Natural killer cell (primary cell): ENCODE results near the gene SELENOF. TPM values are rescaled to one million over a fixed set of nuclear protein-coding genes. Genes with fewer than 3 reads are reported as not detected.

Source experiments
- ATAC-seq, 3 donors: fragments of 150-1000 bp in 2 of 3; fragments of 200-7000 bp in 1 of 3; cut with Tn5 transposase; 1 replicate in 1 of 3; 2 replicates in 2 of 3; pipeline ENCODE4 v1.10.0; 2021; ENCODE audit warnings: mild to moderate bottlenecking in 2 of 3, moderate library complexity in 2 of 3
- DNase-seq, 2 donors: peaks; one replicate each; pipeline versions ENCODE4 v3.0.0 to v3.0.0-alpha.2; 2013 to 2021; ENCODE audit warnings: mixed read lengths in 1 of 2
- H3K27ac ChIP-seq: one replicate; pipeline ENCODE4 v1.5.1; 2013; ENCODE audit warnings: mild to moderate bottlenecking, low read length
- H3K27me3 ChIP-seq: one replicate; pipeline ENCODE4 v1.6.1; 2013; ENCODE audit warnings: low read length; ENCODE audit not compliant: control insufficient read depth, insufficient read depth
- H3K36me3 ChIP-seq: one replicate; pipeline ENCODE4 v1.6.1; 2013; ENCODE audit warnings: low read length; ENCODE audit not compliant: control insufficient read depth, insufficient read depth
- H3K4me1 ChIP-seq: one replicate; pipeline ENCODE4 v1.6.1; 2013; ENCODE audit warnings: low read length; ENCODE audit not compliant: control insufficient read depth, insufficient read depth
- H3K4me3 ChIP-seq: one replicate; pipeline ENCODE4 v1.5.1; 2013; ENCODE audit warnings: low read length
- H3K9me3 ChIP-seq: one replicate; pipeline ENCODE4 v1.6.1; 2013; ENCODE audit warnings: low read length; ENCODE audit not compliant: control insufficient read depth, insufficient read depth
- H3K27ac Mint-ChIP-seq, 2 donors: one replicate each; pipeline ENCODE4 v1.8.0; 2022; ENCODE audit warnings: mild to moderate bottlenecking in 2 of 2, mixed read lengths in 2 of 2, moderate library complexity in 1 of 2
- H3K27me3 Mint-ChIP-seq, 2 donors: one replicate each; pipeline ENCODE4 v1.8.0; 2022; ENCODE audit warnings: low read depth in 2 of 2, mixed read lengths in 2 of 2
- H3K36me3 Mint-ChIP-seq: one replicate; pipeline ENCODE4 v1.8.0; 2022; ENCODE audit warnings: mixed read lengths
- H3K4me1 Mint-ChIP-seq, 2 donors: one replicate each; pipeline ENCODE4 v1.8.0; 2022; ENCODE audit warnings: mixed read lengths in 2 of 2
- H3K4me3 Mint-ChIP-seq: one replicate; pipeline ENCODE4 v1.8.0; 2022; ENCODE audit warnings: mild to moderate bottlenecking, moderate library complexity, mixed read lengths
- H3K9me3 Mint-ChIP-seq, 2 donors: one replicate each; pipeline ENCODE4 v1.8.0; 2022; ENCODE audit warnings: mixed read lengths in 2 of 2
- WGBS: methylation state at CpG from one replicate; pipeline ENCODE4 v1.1.7; 2013; ENCODE audit warnings: missing lambda C conversion rate; ENCODE audit not compliant: insufficient coverage; 5-methylcytosine and 5-hydroxymethylcytosine counted together
- intact Hi-C: fragments of 100-400 bp; cut with micrococcal nuclease; formaldehyde crosslinking; loops from one replicate; pipeline ENCODE4 v1.14.2; 2022
- total RNA-seq, 4 donors: library from RNA; stranded (reverse); fragments of 120-200 nt in 1 of 4; gene quantifications; one replicate each; pipeline versions ENCODE4 v1.2.3 to v1.2.4, GENCODE V29; 2013 to 2022
- TF ChIP-seq, protein P1 (sequence below): fragments of 200-600 bp; IDR thresholded peaks from one replicate; pipeline ENCODE4 v1.8.0; 2022; ENCODE audit warnings: antibody characterized with exemption

The SELENOF gene
- total RNA-seq, 3 donors from 2014 or later (not counting 1 experiment from before 2014, with no cell fraction given) = 124 to 163 (median 137) TPM

DNA sequence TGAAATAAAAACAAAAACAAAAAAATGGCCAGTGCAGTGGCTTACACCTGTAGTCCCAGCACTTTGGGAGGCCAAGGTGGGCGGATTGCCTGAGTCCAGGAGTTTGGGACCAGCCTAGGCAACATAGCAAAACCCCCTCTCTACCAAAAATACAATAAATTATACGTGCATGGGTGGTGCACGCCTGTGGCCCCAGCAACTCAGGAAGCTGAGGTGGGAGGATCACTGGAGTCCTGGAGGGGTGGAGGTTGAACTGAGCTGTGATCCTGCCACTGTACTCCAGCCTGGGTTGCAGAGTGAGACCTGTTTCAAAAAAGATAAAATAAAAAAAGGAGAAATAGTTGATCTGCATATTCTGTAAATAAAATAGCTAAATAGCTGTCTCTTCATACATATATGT lies 41.8 kb upstream of the SELENOF start:
- Histone ChIP-seq H3K4me3 (no peak overlapping the region), H3K27me3 (no peaks in the 10 kb centered on the region), H3K36me3 (no peaks in the 10 kb centered on the region), H3K27ac (no peak overlapping the region), H3K9me3 (no peaks in the 10 kb centered on the region), H3K4me1 (no peaks in the 10 kb centered on the region)
- intact Hi-C loops = no loop called here
- Mint-ChIP-seq H3K27ac (no peak overlapping the region), H3K36me3 (no peaks in the 10 kb centered on the region), H3K27me3 (no peaks in the 10 kb centered on the region), H3K4me3 (no peak overlapping the region), H3K9me3 (no peaks in the 10 kb centered on the region), H3K4me1 (peaks cover 5 to 10% of the 10 kb centered on the region in 2 donors)
- TF ChIP-seq, protein P1, sequence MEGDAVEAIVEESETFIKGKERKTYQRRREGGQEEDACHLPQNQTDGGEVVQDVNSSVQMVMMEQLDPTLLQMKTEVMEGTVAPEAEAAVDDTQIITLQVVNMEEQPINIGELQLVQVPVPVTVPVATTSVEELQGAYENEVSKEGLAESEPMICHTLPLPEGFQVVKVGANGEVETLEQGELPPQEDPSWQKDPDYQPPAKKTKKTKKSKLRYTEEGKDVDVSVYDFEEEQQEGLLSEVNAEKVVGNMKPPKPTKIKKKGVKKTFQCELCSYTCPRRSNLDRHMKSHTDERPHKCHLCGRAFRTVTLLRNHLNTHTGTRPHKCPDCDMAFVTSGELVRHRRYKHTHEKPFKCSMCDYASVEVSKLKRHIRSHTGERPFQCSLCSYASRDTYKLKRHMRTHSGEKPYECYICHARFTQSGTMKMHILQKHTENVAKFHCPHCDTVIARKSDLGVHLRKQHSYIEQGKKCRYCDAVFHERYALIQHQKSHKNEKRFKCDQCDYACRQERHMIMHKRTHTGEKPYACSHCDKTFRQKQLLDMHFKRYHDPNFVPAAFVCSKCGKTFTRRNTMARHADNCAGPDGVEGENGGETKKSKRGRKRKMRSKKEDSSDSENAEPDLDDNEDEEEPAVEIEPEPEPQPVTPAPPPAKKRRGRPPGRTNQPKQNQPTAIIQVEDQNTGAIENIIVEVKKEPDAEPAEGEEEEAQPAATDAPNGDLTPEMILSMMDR = no peak
- 77% methylated on average over 3 of the region's 3 CpGs for WGBS
- DNase-seq = no peak
- ATAC-seq = no peak

DNA sequence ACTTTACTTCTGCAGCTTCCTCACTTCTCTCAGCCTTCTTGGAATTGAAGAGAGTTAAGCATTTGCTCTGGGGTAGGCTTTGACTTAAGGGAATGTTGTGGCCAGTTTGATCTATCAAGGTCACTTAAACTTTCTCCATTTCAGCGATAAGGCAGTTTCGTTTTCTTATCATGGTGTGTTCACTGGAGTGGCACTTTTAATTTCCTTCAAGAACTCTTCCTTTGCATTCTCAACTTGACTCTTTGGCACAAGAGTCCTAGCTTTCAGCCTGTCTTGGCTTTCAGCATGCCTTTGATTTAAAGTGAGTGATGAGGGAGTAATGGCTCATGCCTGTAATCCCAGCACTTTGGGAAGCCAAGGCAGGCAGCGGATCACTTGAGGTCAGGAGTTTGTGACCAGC lies 39.2 kb upstream of the SELENOF start:
- H3K27ac Mint-ChIP-seq = no peak overlapping the region

DNA sequence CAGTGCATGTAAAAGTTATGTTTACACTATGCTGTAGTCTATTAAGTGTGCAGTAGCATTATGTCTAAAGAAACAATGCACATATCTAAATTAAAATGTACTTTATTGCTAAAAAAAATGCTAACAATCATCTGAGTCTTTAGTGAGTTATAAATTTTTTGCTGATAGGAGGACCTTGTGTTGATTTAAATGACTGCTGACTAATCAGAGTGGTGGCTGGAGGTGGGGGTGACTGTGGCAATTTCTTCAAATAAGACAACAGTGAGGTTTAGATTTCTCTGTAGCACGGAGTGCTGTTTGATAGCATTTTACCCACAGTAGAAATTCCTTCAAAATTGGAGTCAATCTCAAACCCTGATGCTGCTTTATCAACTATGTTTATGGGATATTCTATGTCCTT lies 37.5 kb upstream of the SELENOF start:
- ATAC-seq = no peak
- H3K4me3 Mint-ChIP-seq = no peak overlapping the region
- TF ChIP-seq, protein P1 = no peak
- no peaks in the 10 kb centered on the region for H3K4me1 ChIP-seq
- no peaks in the 10 kb centered on the region for H3K9me3 ChIP-seq
- H3K36me3 Mint-ChIP-seq = no peaks in the 10 kb centered on the region
- no peak overlapping the region for H3K27ac ChIP-seq
- H3K27ac Mint-ChIP-seq = no peak overlapping the region
- WGBS = no CpG with 5 or more reads among the region's 1 CpG
- no peaks in the 10 kb centered on the region for H3K9me3 Mint-ChIP-seq
- intact Hi-C loops = no loop called here
- no peak overlapping the region for H3K4me3 ChIP-seq
- no peaks in the 10 kb centered on the region for H3K36me3 ChIP-seq
- H3K27me3 ChIP-seq = no peaks in the 10 kb centered on the region
- peaks cover 11 to 14% of the 10 kb centered on the region in 2 donors for H3K4me1 Mint-ChIP-seq
- no peaks in the 10 kb centered on the region for H3K27me3 Mint-ChIP-seq
- no peak for DNase-seq

More for the DNA sequence above, 39.2 kb upstream of the SELENOF start:
- peaks cover 11 to 14% of the 10 kb centered on the region in 2 donors for H3K4me1 Mint-ChIP-seq
- no peak overlapping the region for H3K4me3 Mint-ChIP-seq
- Histone ChIP-seq H3K27ac (no peak overlapping the region), H3K27me3 (no peaks in the 10 kb centered on the region), H3K4me3 (no peak overlapping the region), H3K36me3 (no peaks in the 10 kb centered on the region), H3K9me3 (no peaks in the 10 kb centered on the region), H3K4me1 (no peaks in the 10 kb centered on the region)
- no peak for DNase-seq
- 100% methylated on average over 3 of the region's 3 CpGs for WGBS
- no peaks in the 10 kb centered on the region for H3K9me3 Mint-ChIP-seq
- intact Hi-C loops = no loop called here
- TF ChIP-seq, protein P1 = no peak
- ATAC-seq = no peak
- H3K27me3 Mint-ChIP-seq = no peaks in the 10 kb centered on the region
- no peaks in the 10 kb centered on the region for H3K36me3 Mint-ChIP-seq

DNA sequence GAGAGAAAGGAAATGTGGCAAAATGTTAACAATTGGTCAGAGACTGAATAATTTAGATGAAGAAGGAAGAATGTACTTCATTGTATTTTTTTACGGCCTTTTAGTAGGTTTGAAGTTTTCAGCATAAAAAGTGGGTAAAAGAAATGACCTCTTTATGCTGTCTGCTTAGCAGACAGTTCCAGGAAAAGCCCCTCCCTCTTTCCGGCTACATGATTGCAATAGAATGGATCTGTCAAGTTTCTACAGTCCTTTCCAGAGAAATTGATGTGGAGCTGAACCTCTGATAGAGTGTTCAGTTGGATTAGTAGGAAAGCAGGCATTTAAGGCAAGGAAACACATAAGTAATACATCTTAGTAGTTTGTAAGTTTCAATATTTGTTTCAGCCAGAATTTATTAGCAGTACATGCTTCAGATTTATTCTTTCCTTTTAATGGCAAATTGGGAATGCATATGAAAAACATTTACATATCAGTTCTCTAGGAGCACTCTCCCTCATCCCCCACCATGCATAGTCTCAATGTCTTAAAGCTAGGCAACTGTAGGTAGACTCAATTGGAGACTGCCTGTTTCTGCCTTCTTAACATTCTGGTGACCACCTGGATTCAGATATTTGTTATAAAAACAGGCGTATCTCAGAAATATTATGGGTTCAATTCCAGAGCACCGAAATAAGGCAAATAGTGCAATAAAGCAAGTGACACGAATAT lies 36.9 kb upstream of the SELENOF start:
- ATAC-seq = no peak
- 98% methylated on average over 5 of the region's 5 CpGs for WGBS
- no peak overlapping the region for H3K27ac Mint-ChIP-seq

More for the DNA sequence above, 36.9 kb upstream of the SELENOF start:
- Histone ChIP-seq H3K27ac (no peak overlapping the region), H3K4me1 (no peaks in the 10 kb centered on the region), H3K9me3 (no peaks in the 10 kb centered on the region), H3K27me3 (no peaks in the 10 kb centered on the region), H3K36me3 (no peaks in the 10 kb centered on the region), H3K4me3 (no peak overlapping the region)
- H3K36me3 Mint-ChIP-seq = no peaks in the 10 kb centered on the region
- H3K27me3 Mint-ChIP-seq = no peaks in the 10 kb centered on the region
- H3K9me3 Mint-ChIP-seq = no peaks in the 10 kb centered on the region
- no peak for DNase-seq
- H3K4me3 Mint-ChIP-seq = no peak overlapping the region
- TF ChIP-seq, protein P1 = no peak
- H3K4me1 Mint-ChIP-seq = peaks cover 11 to 14% of the 10 kb centered on the region in 2 donors
- intact Hi-C loops = no loop called here
